IMR-90 (cell line): ENCODE results near the gene DUSP10. TPM values are rescaled to one million over a fixed set of nuclear protein-coding genes. Genes with fewer than 3 reads are reported as not detected.

Experiments
- ATAC-seq: fragments of 200-7000 bp; cut with Tn5 transposase; 2 replicates; pipeline ENCODE4 v1.9.1; 2020; ENCODE audit warnings: low read depth, mild to moderate bottlenecking, moderate library complexity
- BruUV-seq: library from RNA; stranded (reverse); fragments of 400-500 nt; replicated peaks from 2 replicates; lab custom pipeline; 2021; lab: Mats Ljungman, UMichigan
- CTCF ChIA-PET: fragments of 300-600 bp; formaldehyde crosslinking; extraction: SDS; loops from one replicate; lab custom pipeline; 2021; ENCODE audit warnings: antibody characterized with exemption; lab: Yijun Ruan, JAX
- POLR2A ChIA-PET: fragments of 300-600 bp; sonication (Branson Sonifier 250); formaldehyde crosslinking; loops from one replicate; lab custom pipeline; 2022; ENCODE audit warnings: antibody characterized with exemption; ENCODE audit not compliant: unreplicated experiment; lab: Charles Lee
- DNase-seq: peaks from one replicate; pipeline ENCODE4 v3.0.0; 2013
- H2AFZ ChIP-seq: replicated peaks from 2 replicates; pipeline ENCODE3; 2013; ENCODE audit warnings: low read length, mild to moderate bottlenecking; ENCODE audit not compliant: poor library complexity
- H2AK5ac ChIP-seq: 2 replicates; pipeline ENCODE4 v1.6.1; 2013; ENCODE audit warnings: low read depth, low read length, inconsistent platforms
- H2AK9ac ChIP-seq: replicated peaks from 2 replicates; pipeline ENCODE3; 2013; ENCODE audit warnings: mild to moderate bottlenecking, low read depth, low read length, moderate library complexity; ENCODE audit not compliant: poor library complexity
- H2BK120ac ChIP-seq: 2 replicates; pipeline ENCODE4 v1.6.1; 2013; ENCODE audit warnings: low read depth, low read length, inconsistent platforms
- H2BK15ac ChIP-seq: 3 replicates; pipeline ENCODE4 v1.6.1; 2013; ENCODE audit warnings: low read depth, low read length, inconsistent platforms
- H2BK20ac ChIP-seq: 2 replicates; pipeline ENCODE4 v1.6.1; 2013; ENCODE audit warnings: low read depth, mild to moderate bottlenecking, inconsistent platforms, low read length, moderate library complexity
- H2BK5ac ChIP-seq: 2 replicates; pipeline ENCODE4 v1.6.1; 2013; ENCODE audit warnings: mild to moderate bottlenecking, low read depth, low read length, inconsistent platforms; ENCODE audit not compliant: poor library complexity, severe bottlenecking
- H3K14ac ChIP-seq: replicated peaks from 2 replicates; pipeline ENCODE4 v1.6.1; 2013; ENCODE audit warnings: low read depth, low read length, inconsistent platforms
- H3K18ac ChIP-seq: 2 replicates; pipeline ENCODE4 v1.6.1; 2013; ENCODE audit warnings: low read depth, low read length, control low read depth
- H3K23ac ChIP-seq: 2 replicates; pipeline ENCODE4 v1.6.1; 2013; ENCODE audit warnings: low read depth, low read length, inconsistent platforms
- H3K27ac ChIP-seq: 2 replicates; pipeline ENCODE4 v1.5.1; 2013; ENCODE audit warnings: mild to moderate bottlenecking, control low read depth, low read length; ENCODE audit not compliant: insufficient read depth
- H3K27me3 ChIP-seq: 2 replicates; pipeline ENCODE4 v1.6.1; 2013; ENCODE audit warnings: low read length; ENCODE audit not compliant: control insufficient read depth, insufficient read depth
- H3K36me3 ChIP-seq: 2 replicates; pipeline ENCODE4 v1.6.1; 2013; ENCODE audit warnings: low read length, mixed read lengths; ENCODE audit not compliant: control insufficient read depth, insufficient read depth
- H3K4ac ChIP-seq: 2 replicates; pipeline ENCODE4 v1.6.1; 2013; ENCODE audit warnings: low read depth, low read length, inconsistent platforms
- H3K4me1 ChIP-seq: 2 replicates; pipeline ENCODE4 v1.6.1; 2013; ENCODE audit warnings: low read length, mixed read lengths; ENCODE audit not compliant: control insufficient read depth, insufficient read depth
- H3K4me2 ChIP-seq: 2 replicates; pipeline ENCODE4 v1.6.1; 2013; ENCODE audit warnings: low read depth, mild to moderate bottlenecking, control low read depth, low read length, moderate library complexity
- H3K4me3 ChIP-seq: 2 replicates; pipeline ENCODE4 v1.5.1; 2013; ENCODE audit warnings: low read depth, mild to moderate bottlenecking, control low read depth, low read length, moderate library complexity; ENCODE audit not compliant: insufficient read depth
- H3K56ac ChIP-seq: 2 replicates; pipeline ENCODE4 v1.6.1; 2013; ENCODE audit warnings: low read length, inconsistent platforms; ENCODE audit not compliant: insufficient read depth; ENCODE audit errors: extremely low read depth
- H3K79me1 ChIP-seq, 2 experiments: 2 replicates each; pipeline ENCODE4 v1.6.1; 2013; ENCODE audit warnings: low read length in 2 of 2, inconsistent platforms in 1 of 2, low read depth in 1 of 2
- H3K9ac ChIP-seq: 2 replicates; pipeline ENCODE4 v1.6.1; 2013; ENCODE audit warnings: low read depth, low read length, control low read depth
- H3K9me1 ChIP-seq: 2 replicates; pipeline ENCODE4 v1.6.1; 2013; ENCODE audit warnings: low read length, inconsistent platforms; ENCODE audit not compliant: insufficient read depth
- H3K9me3 ChIP-seq: 2 replicates; pipeline ENCODE4 v1.6.1; 2013; ENCODE audit warnings: low read length; ENCODE audit not compliant: control insufficient read depth, insufficient read depth
- H4K20me1 ChIP-seq: 2 replicates; pipeline ENCODE4 v1.6.1; 2013; ENCODE audit warnings: low read length, inconsistent platforms; ENCODE audit not compliant: insufficient read depth
- H4K5ac ChIP-seq: 2 replicates; pipeline ENCODE4 v1.6.1; 2013; ENCODE audit warnings: mild to moderate bottlenecking, low read depth, low read length, control low read depth
- H4K8ac ChIP-seq, 2 experiments: 2 replicates each; pipeline ENCODE4 v1.6.1; 2013; ENCODE audit warnings: low read depth in 2 of 2, low read length in 2 of 2, control low read depth in 1 of 2, inconsistent platforms in 1 of 2
- H4K91ac ChIP-seq: 2 replicates; pipeline ENCODE4 v1.6.1; 2013; ENCODE audit warnings: low read depth, low read length, inconsistent platforms; ENCODE audit not compliant: insufficient read depth
- BHLHE40 ChIP-seq: fragments of 150-350 bp; IDR thresholded peaks from 2 replicates; pipeline ENCODE4 v1.6.1; 2016; ENCODE audit warnings: mild to moderate bottlenecking, low read depth, low read length
- CEBPB ChIP-seq: IDR thresholded peaks from 2 replicates; pipeline ENCODE4 v1.6.1; 2012; ENCODE audit warnings: low read depth, low read length, improper control_type of control experiment
- CHD1 ChIP-seq: IDR thresholded peaks from 2 replicates; pipeline ENCODE4 v1.6.1; 2012; ENCODE audit warnings: low read depth, low read length, improper control_type of control experiment
- FOS ChIP-seq: fragments of 150-350 bp; IDR thresholded peaks from 2 replicates; pipeline ENCODE4 v1.6.1; 2016; ENCODE audit warnings: low read depth, low read length
- MAFK ChIP-seq: IDR thresholded peaks from 2 replicates; pipeline ENCODE4 v1.6.1; 2012; ENCODE audit warnings: low read depth, low read length, improper control_type of control experiment
- MAZ ChIP-seq: IDR thresholded peaks from 2 replicates; pipeline ENCODE4 v1.6.1; 2012; ENCODE audit warnings: low read depth, mild to moderate bottlenecking, low read length, improper control_type of control experiment, moderate library complexity, borderline replicate concordance
- MXI1 ChIP-seq: IDR thresholded peaks from 2 replicates; pipeline ENCODE4 v1.6.1; 2012; ENCODE audit warnings: low read depth, mild to moderate bottlenecking, low read length, moderate library complexity, borderline replicate concordance
- NFE2L2 ChIP-seq: fragments of 150-350 bp; IDR thresholded peaks from 2 replicates; pipeline ENCODE4 v1.6.1; 2016; ENCODE audit warnings: low read depth, mild to moderate bottlenecking, low read length
- POLR2A ChIP-seq: IDR thresholded peaks from 2 replicates; pipeline ENCODE4 v1.6.1; 2012; ENCODE audit warnings: mild to moderate bottlenecking, low read depth, low read length
- RAD21 ChIP-seq: IDR thresholded peaks from 2 replicates; pipeline ENCODE4 v1.6.1; 2012; ENCODE audit warnings: low read length, improper control_type of control experiment
- RCOR1 ChIP-seq: IDR thresholded peaks from 2 replicates; pipeline ENCODE4 v1.6.1; 2012; ENCODE audit warnings: mild to moderate bottlenecking, low read length, improper control_type of control experiment; ENCODE audit not compliant: insufficient replicate concordance
- RFX5 ChIP-seq: IDR thresholded peaks from 2 replicates; pipeline ENCODE4 v1.8.0; 2012; ENCODE audit warnings: low read depth, mild to moderate bottlenecking, low read length, moderate library complexity
- SMC3 ChIP-seq: fragments of 150-350 bp; IDR thresholded peaks from 2 replicates; pipeline ENCODE4 v1.6.1; 2016; ENCODE audit warnings: low read depth, mild to moderate bottlenecking, antibody characterized with exemption, low read length, moderate library complexity
- WGBS, 2 experiments: methylation state at CpG; one replicate each; pipeline versions ENCODE4 v1.1.5 to v1.1.7; 2013; ENCODE audit warnings: missing lambda C conversion rate in 2 of 2; ENCODE audit not compliant: insufficient read length in 1 of 2; ENCODE audit errors: extremely low coverage in 2 of 2; 5-methylcytosine and 5-hydroxymethylcytosine counted together
- dilution Hi-C: fragments of 300-500 bp; cut with HindIII; formaldehyde crosslinking; loops from one replicate; pipeline ENCODE4 v1.14.3; 2018; ENCODE audit warnings: low sequenced_read_pairs; ENCODE audit not compliant: unreplicated experiment
- in situ Hi-C: fragments of 300-500 bp; cut with MboI; formaldehyde crosslinking; loops from 3 replicates; pipeline ENCODE4 v1.14.3; 2019; ENCODE audit warnings: low sequenced_read_pairs, inconsistent platforms, mixed read lengths
- intact Hi-C: fragments of 100-400 bp; cut with micrococcal nuclease; formaldehyde crosslinking; loops from 2 replicates; pipeline ENCODE4 v1.10.0; 2022
- polyA plus RNA-seq, 3 experiments: library from polyadenylated mRNA; depleted of rRNA; stranded (reverse); fragments of >200 nt; gene quantifications; 2 replicates each; pipeline ENCODE4 v1.2.3, GENCODE V29; 2012; ENCODE audit warnings: low replicate concordance in 1 of 3
- total RNA-seq: library from RNA; depleted of rRNA; stranded (reverse); fragments of >200 nt; gene quantifications from 2 replicates; pipeline ENCODE4 v1.2.3, GENCODE V29; 2012
- TF ChIP-seq, protein P1 (sequence below): conservative IDR thresholded peaks from 2 replicates; pipeline ENCODE4 v1.5.1; 2012; ENCODE audit warnings: mild to moderate bottlenecking, low read depth, low read length, improper control_type of control experiment
- TF ChIP-seq, protein P2 (sequence below): fragments of 150-350 bp; IDR thresholded peaks from 2 replicates; pipeline ENCODE4 v1.6.1; 2017; ENCODE audit warnings: mild to moderate bottlenecking, antibody characterized with exemption, low read length, low read depth
- TF ChIP-seq, protein P3 (sequence below): fragments of 150-350 bp; IDR thresholded peaks from 2 replicates; pipeline ENCODE4 v1.6.1; 2016; ENCODE audit warnings: low read depth, mild to moderate bottlenecking, low read length, moderate library complexity, borderline replicate concordance

Gene DUSP10
- total and polyA plus RNA-seq, 2 of the 4 experiments (the other 2 are of a cell fraction) = 41.7 to 59.1 TPM

DNA sequence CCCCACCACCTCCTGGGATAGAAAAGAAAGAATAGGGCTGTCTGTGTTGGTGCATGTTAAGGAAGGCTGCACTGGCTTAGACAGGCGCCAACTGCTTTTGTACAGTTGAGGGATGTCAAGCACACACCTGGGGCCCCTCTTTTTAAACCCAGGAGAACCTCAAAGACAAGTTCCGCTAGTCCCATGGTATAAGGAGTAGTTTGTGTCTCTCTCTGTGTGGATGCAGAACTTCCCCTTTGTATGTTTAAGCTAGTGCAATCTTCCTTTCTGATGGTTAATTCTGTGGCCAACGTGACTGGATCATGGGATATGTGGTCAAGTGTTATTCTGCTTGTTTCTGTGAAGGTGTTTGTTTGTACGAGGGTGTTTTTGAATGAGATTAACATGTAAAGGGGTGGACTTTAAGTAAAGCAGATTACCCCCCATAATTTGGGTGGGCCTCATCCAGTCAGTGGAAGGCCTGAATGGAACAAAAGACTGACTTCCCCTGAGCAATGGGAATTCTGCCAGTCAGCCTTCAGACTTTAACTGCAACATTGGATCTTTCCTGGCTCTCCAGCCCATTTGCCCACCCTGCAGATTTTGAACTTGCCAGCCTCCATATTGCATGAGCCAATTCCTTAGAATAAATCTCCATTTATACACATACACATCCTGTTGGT, 9.5 kb upstream of the DUSP10 start:
- TF ChIP-seq RFX5 = no peak
- TF ChIP-seq, protein P1, sequence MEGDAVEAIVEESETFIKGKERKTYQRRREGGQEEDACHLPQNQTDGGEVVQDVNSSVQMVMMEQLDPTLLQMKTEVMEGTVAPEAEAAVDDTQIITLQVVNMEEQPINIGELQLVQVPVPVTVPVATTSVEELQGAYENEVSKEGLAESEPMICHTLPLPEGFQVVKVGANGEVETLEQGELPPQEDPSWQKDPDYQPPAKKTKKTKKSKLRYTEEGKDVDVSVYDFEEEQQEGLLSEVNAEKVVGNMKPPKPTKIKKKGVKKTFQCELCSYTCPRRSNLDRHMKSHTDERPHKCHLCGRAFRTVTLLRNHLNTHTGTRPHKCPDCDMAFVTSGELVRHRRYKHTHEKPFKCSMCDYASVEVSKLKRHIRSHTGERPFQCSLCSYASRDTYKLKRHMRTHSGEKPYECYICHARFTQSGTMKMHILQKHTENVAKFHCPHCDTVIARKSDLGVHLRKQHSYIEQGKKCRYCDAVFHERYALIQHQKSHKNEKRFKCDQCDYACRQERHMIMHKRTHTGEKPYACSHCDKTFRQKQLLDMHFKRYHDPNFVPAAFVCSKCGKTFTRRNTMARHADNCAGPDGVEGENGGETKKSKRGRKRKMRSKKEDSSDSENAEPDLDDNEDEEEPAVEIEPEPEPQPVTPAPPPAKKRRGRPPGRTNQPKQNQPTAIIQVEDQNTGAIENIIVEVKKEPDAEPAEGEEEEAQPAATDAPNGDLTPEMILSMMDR = no peak
- no peak for TF ChIP-seq CEBPB
- no peak for TF ChIP-seq BHLHE40
- TF ChIP-seq CHD1 = no peak
- TF ChIP-seq SMC3 = no peak
- no peak for TF ChIP-seq MAFK
- TF ChIP-seq MXI1 = no peak
- no peak for TF ChIP-seq FOS
- no peak for TF ChIP-seq POLR2A
- TF ChIP-seq MAZ = no peak
- no peak for TF ChIP-seq RCOR1
- TF ChIP-seq NFE2L2 = no peak
- TF ChIP-seq, protein P2, sequence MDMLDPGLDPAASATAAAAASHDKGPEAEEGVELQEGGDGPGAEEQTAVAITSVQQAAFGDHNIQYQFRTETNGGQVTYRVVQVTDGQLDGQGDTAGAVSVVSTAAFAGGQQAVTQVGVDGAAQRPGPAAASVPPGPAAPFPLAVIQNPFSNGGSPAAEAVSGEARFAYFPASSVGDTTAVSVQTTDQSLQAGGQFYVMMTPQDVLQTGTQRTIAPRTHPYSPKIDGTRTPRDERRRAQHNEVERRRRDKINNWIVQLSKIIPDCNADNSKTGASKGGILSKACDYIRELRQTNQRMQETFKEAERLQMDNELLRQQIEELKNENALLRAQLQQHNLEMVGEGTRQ = no peak
- TF ChIP-seq RAD21 = no peak
- TF ChIP-seq, protein P3, sequence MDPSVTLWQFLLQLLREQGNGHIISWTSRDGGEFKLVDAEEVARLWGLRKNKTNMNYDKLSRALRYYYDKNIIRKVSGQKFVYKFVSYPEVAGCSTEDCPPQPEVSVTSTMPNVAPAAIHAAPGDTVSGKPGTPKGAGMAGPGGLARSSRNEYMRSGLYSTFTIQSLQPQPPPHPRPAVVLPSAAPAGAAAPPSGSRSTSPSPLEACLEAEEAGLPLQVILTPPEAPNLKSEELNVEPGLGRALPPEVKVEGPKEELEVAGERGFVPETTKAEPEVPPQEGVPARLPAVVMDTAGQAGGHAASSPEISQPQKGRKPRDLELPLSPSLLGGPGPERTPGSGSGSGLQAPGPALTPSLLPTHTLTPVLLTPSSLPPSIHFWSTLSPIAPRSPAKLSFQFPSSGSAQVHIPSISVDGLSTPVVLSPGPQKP = no peak
- no peak overlapping the region for H3K4ac ChIP-seq
- H3K79me1 ChIP-seq = no peaks in the 10 kb centered on the region
- H3K9me3 ChIP-seq = no peaks in the 10 kb centered on the region
- no peak overlapping the region for H4K5ac ChIP-seq
- H3K27me3 ChIP-seq = no peaks in the 10 kb centered on the region
- no TSS peak for BruUV-seq
- H4K91ac ChIP-seq = no peak overlapping the region
- ATAC-seq = no peak
- in situ Hi-C loops (no loop called here), dilution Hi-C loops (no loop called here), intact Hi-C loops (no loop called here)
- H3K23ac ChIP-seq = no peak overlapping the region
- no peak overlapping the region for H2BK20ac ChIP-seq
- H2AK5ac ChIP-seq = no peak overlapping the region
- H2AK9ac ChIP-seq = no peak overlapping the region
- no peak overlapping the region for H3K4me2 ChIP-seq
- 0 out of 2 replicates have a peak overlapping the region, but pooled peaks have one; percentile 8 for H3K14ac ChIP-seq
- H2AFZ ChIP-seq = no peak overlapping the region
- H3K4me3 ChIP-seq = no peak overlapping the region
- H3K4me1 ChIP-seq = peaks cover 1% of the 10 kb centered on the region; the same call in 1 of the 2 replicates
- H3K9me1 ChIP-seq = no peaks in the 10 kb centered on the region
- no peak overlapping the region for H3K18ac ChIP-seq
- H2BK15ac ChIP-seq = no peak overlapping the region
- H3K56ac ChIP-seq = no peak overlapping the region
- WGBS, 2 experiments = 100% methylated on average over 1 of the region's 4 CpGs; no CpG with 5 or more reads in 1 of the 2 experiments
- no peak overlapping the region for H2BK5ac ChIP-seq
- POLR2A ChIA-PET = no interaction called here
- H2BK120ac ChIP-seq = no peak overlapping the region
- CTCF ChIA-PET = no interaction called here
- no peak for DNase-seq
- no peak overlapping the region for H3K9ac ChIP-seq
- H4K20me1 ChIP-seq = no peaks in the 10 kb centered on the region
- H3K27ac ChIP-seq = no peak overlapping the region
- no peak overlapping the region for H4K8ac ChIP-seq
- no peaks in the 10 kb centered on the region for H3K36me3 ChIP-seq
